Memory B cell (primary cell): ENCODE data around the gene ATP9A.
"Not testable (repeated sequence)": the region's sequence is repeated elsewhere in the genome, so short reads cannot be mapped to it uniquely, and the experiment has no call there.

Experiments used
- ATAC-seq: fragments of 150-1000 bp; cut with Tn5 transposase; 2 replicates; pipeline ENCODE4 v1.10.0; 2021; ENCODE audit warnings: low read depth, mild to moderate bottlenecking, moderate library complexity
- DNase-seq, 2 donors: peaks; one replicate each; pipeline ENCODE4 v3.0.0; 2022; ENCODE audit warnings: low spot score in 2 of 2
- H3K27ac Mint-ChIP-seq: one replicate; pipeline ENCODE4 v1.8.0; 2022; ENCODE audit warnings: mild to moderate bottlenecking, moderate library complexity, mixed read lengths
- H3K27me3 Mint-ChIP-seq: one replicate; pipeline ENCODE4 v1.8.0; 2022; ENCODE audit warnings: mixed read lengths
- H3K36me3 Mint-ChIP-seq: one replicate; pipeline ENCODE4 v1.8.0; 2022; ENCODE audit warnings: mild to moderate bottlenecking, mixed read lengths
- H3K4me1 Mint-ChIP-seq: one replicate; pipeline ENCODE4 v1.8.0; 2022; ENCODE audit warnings: mixed read lengths
- H3K4me3 Mint-ChIP-seq: one replicate; pipeline ENCODE4 v1.8.0; 2022; ENCODE audit warnings: mild to moderate bottlenecking, moderate library complexity, mixed read lengths
- H3K9me3 Mint-ChIP-seq: one replicate; pipeline ENCODE4 v1.8.0; 2022; ENCODE audit warnings: mixed read lengths

Gene ATP9A

DNA sequence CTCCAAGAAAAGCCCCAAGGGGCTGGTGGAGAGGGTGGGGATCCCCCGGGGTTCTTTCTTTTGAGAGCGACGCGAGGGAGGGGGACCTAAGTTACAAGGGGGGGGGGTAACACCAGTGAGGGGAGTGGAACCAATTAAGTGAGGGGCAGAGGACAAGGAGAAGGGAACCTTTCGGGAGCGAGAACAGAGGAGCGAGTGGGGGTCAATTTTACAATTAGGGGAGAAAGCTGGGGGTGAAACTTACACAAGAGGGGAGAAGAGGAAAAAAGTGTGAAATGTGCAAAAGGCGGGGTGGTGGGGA, 33.6 kb upstream of the ATP9A start:
- peaks cover 8% of the 10 kb centered on the region for H3K27me3 Mint-ChIP-seq
- no peaks in the 10 kb centered on the region for H3K36me3 Mint-ChIP-seq
- DNase-seq: no peak
- no peaks in the 10 kb centered on the region for H3K9me3 Mint-ChIP-seq
- no peaks in the 10 kb centered on the region for H3K4me1 Mint-ChIP-seq
- ATAC-seq: no peak
- no peak overlapping the region for H3K27ac Mint-ChIP-seq
- H3K4me3 Mint-ChIP-seq: no peak overlapping the region

GRCh38 chr20:51801122-51801822, 33.1 kb upstream of the ATP9A start:
- Mint-ChIP-seq H3K36me3 (no peaks in the 10 kb centered on the region), H3K9me3 (no peaks in the 10 kb centered on the region), H3K4me1 (no peaks in the 10 kb centered on the region), H3K27ac (no peak overlapping the region), H3K27me3 (peaks cover 9% of the 10 kb centered on the region), H3K4me3 (no peak overlapping the region)
- DNase-seq: no peak
- no peak for ATAC-seq

DNA sequence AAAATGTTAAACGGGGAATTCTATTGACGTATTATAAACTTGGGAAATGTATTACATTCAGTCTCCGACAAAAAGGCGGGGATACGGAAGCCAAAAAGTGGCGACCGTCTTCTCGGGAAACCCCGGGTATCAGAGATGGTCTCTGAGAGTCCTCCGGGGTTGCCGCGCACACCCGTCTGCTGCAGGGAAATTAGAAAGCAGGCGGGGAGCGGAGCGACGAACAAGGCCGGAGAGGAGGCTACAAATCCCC, 32.6 kb upstream of the ATP9A start:
- Mint-ChIP-seq H3K4me1 (no peaks in the 10 kb centered on the region), H3K9me3 (no peaks in the 10 kb centered on the region), H3K27me3 (peaks cover 9% of the 10 kb centered on the region), H3K27ac (no peak overlapping the region), H3K36me3 (no peaks in the 10 kb centered on the region), H3K4me3 (no peak overlapping the region)
- no peak for ATAC-seq
- DNase-seq: no peak

GRCh38 chr20:51800060-51800871, 32.1 kb upstream of the ATP9A start:
- H3K4me3 Mint-ChIP-seq: no peak overlapping the region
- no peaks in the 10 kb centered on the region for H3K9me3 Mint-ChIP-seq
- H3K27me3 Mint-ChIP-seq: peaks cover 9% of the 10 kb centered on the region
- no peaks in the 10 kb centered on the region for H3K36me3 Mint-ChIP-seq
- DNase-seq (peak; percentile 13 to 40), ATAC-seq (no peak)
- H3K27ac Mint-ChIP-seq: no peak overlapping the region
- no peaks in the 10 kb centered on the region for H3K4me1 Mint-ChIP-seq

DNA sequence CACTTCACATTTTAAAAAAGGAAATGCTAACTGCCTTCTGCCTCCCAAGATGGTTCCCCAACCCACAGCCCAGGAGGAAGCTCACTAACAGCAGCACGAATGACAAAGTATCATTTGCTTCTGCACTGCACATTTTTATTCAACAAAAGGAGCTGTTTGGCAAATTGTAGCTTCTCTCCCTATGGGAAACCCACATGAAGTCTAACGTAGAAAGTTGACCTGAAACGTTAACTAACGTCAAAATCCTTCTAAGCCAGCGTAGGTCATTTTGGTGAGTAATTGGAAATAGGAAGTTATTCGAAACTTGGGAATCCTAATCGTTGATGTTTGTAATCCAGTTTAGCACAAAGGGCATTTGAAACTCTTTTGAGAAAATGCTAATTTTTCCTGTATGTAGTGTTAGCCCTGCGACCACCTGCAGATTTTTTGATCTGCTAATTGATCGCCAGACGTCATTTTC, 31.2 kb upstream of the ATP9A start:
- Mint-ChIP-seq H3K9me3 (no peaks in the 10 kb centered on the region), H3K27me3 (peaks cover 7% of the 10 kb centered on the region), H3K4me1 (no peaks in the 10 kb centered on the region), H3K4me3 (no peak overlapping the region), H3K36me3 (no peaks in the 10 kb centered on the region), H3K27ac (no peak overlapping the region)
- ATAC-seq (no peak), DNase-seq (no peak)

DNA sequence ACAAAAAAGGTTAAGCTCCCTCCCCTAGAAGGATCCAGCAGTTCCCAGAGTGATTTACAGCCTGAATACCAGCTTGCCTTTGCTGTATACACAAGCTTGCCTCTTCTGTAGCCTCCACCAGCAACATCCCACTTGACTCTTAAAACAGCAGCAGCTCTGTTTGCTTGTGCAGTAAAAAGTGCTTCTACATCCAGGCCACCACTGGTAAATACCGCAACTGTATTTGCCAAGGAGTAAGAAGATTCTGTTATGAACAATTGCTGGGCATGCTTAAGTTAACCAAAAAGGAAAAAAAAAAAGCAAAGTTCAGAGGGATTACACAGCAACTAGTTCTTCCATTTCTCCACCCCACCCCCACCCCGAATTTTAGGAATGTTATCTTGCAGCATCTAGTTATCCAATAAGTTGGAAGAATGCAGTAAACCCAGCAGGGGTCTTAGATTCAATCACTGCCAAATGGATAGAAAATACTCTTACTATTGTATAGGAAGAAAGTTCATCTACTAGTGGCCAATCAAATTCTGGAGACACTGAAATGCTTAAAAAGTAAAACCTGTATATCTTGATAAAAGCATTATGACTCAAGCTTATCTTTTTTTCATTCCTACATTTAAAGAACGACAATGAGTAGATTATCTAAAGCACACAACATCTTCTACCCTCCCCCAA, 29.3 kb upstream of the ATP9A start:
- Mint-ChIP-seq H3K9me3 (no peaks in the 10 kb centered on the region), H3K4me1 (no peaks in the 10 kb centered on the region), H3K36me3 (no peaks in the 10 kb centered on the region), H3K27ac (no peak overlapping the region), H3K4me3 (no peak overlapping the region), H3K27me3 (peaks cover 9% of the 10 kb centered on the region)
- no peak for DNase-seq
- ATAC-seq: no peak

GRCh38 chr20:51796340-51796739, 28.1 kb upstream of the ATP9A start:
- no peak for DNase-seq
- no peaks in the 10 kb centered on the region for H3K36me3 Mint-ChIP-seq
- ATAC-seq: no peak
- no peaks in the 10 kb centered on the region for H3K4me1 Mint-ChIP-seq
- H3K4me3 Mint-ChIP-seq: no peak overlapping the region
- no peak overlapping the region for H3K27ac Mint-ChIP-seq
- H3K9me3 Mint-ChIP-seq: no peaks in the 10 kb centered on the region
- H3K27me3 Mint-ChIP-seq: peaks cover 6% of the 10 kb centered on the region

- Mint-ChIP-seq H3K27ac (no peak overlapping the region), H3K4me1 (no peaks in the 10 kb centered on the region), H3K4me3 (no peak overlapping the region), H3K9me3 (no peaks in the 10 kb centered on the region), H3K36me3 (no peaks in the 10 kb centered on the region), H3K27me3 (peaks cover 6% of the 10 kb centered on the region)
- no peak for ATAC-seq
- DNase-seq: no peak
Measured at GRCh38 chr20:51792960-51793359, 24.8 kb upstream of the ATP9A start.

GRCh38 chr20:51791626-51792025, 23.4 kb upstream of the ATP9A start:
- no peaks in the 10 kb centered on the region for H3K4me1 Mint-ChIP-seq
- no peak for DNase-seq
- ATAC-seq: no peak
- no peaks in the 10 kb centered on the region for H3K9me3 Mint-ChIP-seq
- no peak overlapping the region for H3K4me3 Mint-ChIP-seq
- H3K27me3 Mint-ChIP-seq: peaks cover 6% of the 10 kb centered on the region
- H3K36me3 Mint-ChIP-seq: no peaks in the 10 kb centered on the region
- no peak overlapping the region for H3K27ac Mint-ChIP-seq

- DNase-seq (no peak), ATAC-seq (no peak)
- peaks cover 3% of the 10 kb centered on the region for H3K27me3 Mint-ChIP-seq
- no peak overlapping the region for H3K27ac Mint-ChIP-seq
- H3K4me3 Mint-ChIP-seq: no peak overlapping the region
- no peaks in the 10 kb centered on the region for H3K36me3 Mint-ChIP-seq
- no peaks in the 10 kb centered on the region for H3K9me3 Mint-ChIP-seq
- H3K4me1 Mint-ChIP-seq: no peaks in the 10 kb centered on the region
Measured at GRCh38 chr20:51790256-51790655, 22.1 kb upstream of the ATP9A start.

GRCh38 chr20:51789434-51789833, 21.2 kb upstream of the ATP9A start:
- Mint-ChIP-seq H3K9me3 (no peaks in the 10 kb centered on the region), H3K36me3 (no peaks in the 10 kb centered on the region), H3K27me3 (peaks cover 3% of the 10 kb centered on the region), H3K27ac (no peak overlapping the region), H3K4me3 (no peak overlapping the region), H3K4me1 (no peaks in the 10 kb centered on the region)
- DNase-seq (no peak), ATAC-seq (no peak)

GRCh38 chr20:51788822-51789221, 20.6 kb upstream of the ATP9A start:
- Mint-ChIP-seq H3K27me3 (peaks cover 3% of the 10 kb centered on the region), H3K9me3 (no peaks in the 10 kb centered on the region), H3K27ac (no peak overlapping the region), H3K4me3 (no peak overlapping the region), H3K4me1 (no peaks in the 10 kb centered on the region), H3K36me3 (no peaks in the 10 kb centered on the region)
- ATAC-seq: no peak
- DNase-seq: no peak

DNA sequence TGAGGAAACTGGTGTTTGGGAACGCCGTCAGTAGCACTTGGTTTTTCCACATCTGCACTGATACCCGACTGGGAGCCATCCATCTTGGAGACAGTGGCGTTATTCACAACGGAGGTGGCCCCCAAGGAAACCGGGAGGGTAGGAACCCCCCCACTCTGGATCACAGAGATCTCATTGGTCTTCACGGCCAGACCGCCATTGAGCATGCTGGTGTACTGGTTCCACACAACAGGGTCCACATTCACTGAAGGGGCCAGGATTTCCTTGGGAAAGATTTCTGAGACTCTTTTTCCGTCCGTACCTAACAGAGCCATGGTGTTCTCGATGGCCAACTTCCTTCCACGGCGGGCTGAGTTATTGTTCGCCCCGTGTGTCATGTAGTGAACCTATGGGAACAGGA, 16.1 kb upstream of the ATP9A start:
- Mint-ChIP-seq H3K27ac (no peak overlapping the region), H3K9me3 (no peaks in the 10 kb centered on the region), H3K4me3 (no peak overlapping the region), H3K36me3 (no peaks in the 10 kb centered on the region), H3K27me3 (peaks cover 2% of the 10 kb centered on the region), H3K4me1 (no peaks in the 10 kb centered on the region)
- ATAC-seq: no peak
- DNase-seq: no peak

DNA sequence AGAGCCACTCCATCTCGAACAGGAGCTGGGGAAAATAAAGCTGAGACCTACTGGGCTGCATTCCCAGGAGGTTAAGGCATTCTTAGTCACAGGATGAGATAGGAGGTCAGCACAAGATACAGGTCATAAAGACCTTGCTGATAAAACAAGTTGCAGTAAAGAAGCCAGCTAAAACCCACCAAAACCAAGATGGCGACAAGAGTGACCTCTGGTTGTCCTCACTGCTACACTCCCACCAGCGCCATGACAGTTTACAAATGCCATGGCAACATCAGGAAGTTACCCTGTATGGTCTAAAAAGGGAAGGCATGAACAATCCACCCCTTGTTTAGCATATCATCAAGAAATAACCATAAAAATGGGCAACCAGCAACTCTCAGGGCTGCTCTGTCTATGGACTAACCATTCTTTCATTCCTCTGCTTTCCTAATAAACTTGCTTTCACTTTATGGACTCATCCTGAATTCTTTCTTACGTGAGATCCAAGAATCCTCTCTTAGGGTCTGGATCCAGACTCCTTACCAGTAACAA, 10.1 kb upstream of the ATP9A start:
- H3K27me3 Mint-ChIP-seq, H3K9me3 Mint-ChIP-seq, H3K27ac Mint-ChIP-seq, H3K36me3 Mint-ChIP-seq, DNase-seq, H3K4me1 Mint-ChIP-seq, H3K4me3 Mint-ChIP-seq, ATAC-seq: not testable (repeated sequence)
